HepG2 (cell line): ENCODE measurements around the gene ASIC2. TPM values are rescaled to one million over a fixed set of nuclear protein-coding genes. Genes with fewer than 3 reads are reported as not detected.

Experiments used
- ATAC-seq: fragments of 200-7000 bp; cut with Tn5 transposase; 3 replicates; pipeline ENCODE4 v1.9.1; 2020; ENCODE audit warnings: mild to moderate bottlenecking, moderate library complexity
- BruUV-seq: library from RNA; stranded (reverse); fragments of 400-500 nt; replicated peaks from 2 replicates; lab custom pipeline; 2021; lab: Mats Ljungman, UMichigan
- CTCF ChIA-PET: fragments of 300-600 bp; formaldehyde crosslinking; extraction: SDS; loops from one replicate; lab custom pipeline; 2021; ENCODE audit warnings: low total read pairs, inconsistent platforms, low intra/inter-chr PET ratio; lab: Yijun Ruan, JAX
- POLR2A ChIA-PET: fragments of 350-600 bp; sonication (Branson Sonifier 250); formaldehyde crosslinking; loops from one replicate; lab custom pipeline; 2020; ENCODE audit warnings: antibody characterized with exemption, inconsistent platforms; lab: Yijun Ruan, JAX
- DNase-seq: peaks from one replicate; pipeline ENCODE4 v3.0.0-alpha.2; 2015; ENCODE audit warnings: low spot score
- FAIRE-seq: peaks from 3 replicates; lab custom pipeline; 2011; peaks lifted over from hg19 to GRCh38; lab: Jason Lieb, UNC
- H2AFZ ChIP-seq: one replicate; pipeline ENCODE4 v1.6.1; 2011; ENCODE audit warnings: low read length, inconsistent platforms
- H3K27ac ChIP-seq: fragments of 300-600 bp; 3 replicates; pipeline ENCODE4 v1.8.0; 2011; ENCODE audit warnings: mixed run types, mild to moderate bottlenecking, mixed read lengths, low read length, inconsistent platforms; ENCODE audit not compliant: insufficient read depth; ENCODE audit errors: extremely low read length
- H3K27me3 ChIP-seq, 2 experiments: fragments of 200-600 bp in 1 of 2; 2 replicates in 1 of 2; 3 replicates in 1 of 2; pipeline versions ENCODE4 v1.6.0 to v1.8.0; 2011; ENCODE audit warnings: low read length in 2 of 2, mild to moderate bottlenecking in 2 of 2, moderate library complexity in 2 of 2, inconsistent platforms in 1 of 2; ENCODE audit not compliant: insufficient read depth in 2 of 2, control insufficient read depth in 1 of 2
- H3K36me3 ChIP-seq, 2 experiments: fragments of 200-600 bp in 1 of 2; replicated peaks in 1 of 2; 2 replicates in 1 of 2; 3 replicates in 1 of 2; pipeline versions ENCODE4 v1.5.1 to v1.8.0; 2011; ENCODE audit warnings: low read length in 2 of 2, inconsistent platforms in 1 of 2; ENCODE audit not compliant: insufficient read depth in 2 of 2, control insufficient read depth in 1 of 2
- H3K4me1 ChIP-seq: 2 replicates; pipeline ENCODE4 v1.5.1; 2012; ENCODE audit warnings: low read length, inconsistent platforms; ENCODE audit not compliant: insufficient read depth
- H3K4me2 ChIP-seq: 2 replicates; pipeline ENCODE4 v1.6.0; 2011; ENCODE audit warnings: low read depth, low read length, inconsistent platforms
- H3K4me3 ChIP-seq, 3 experiments: fragments of 200-600 bp in 1 of 3; sonication (generic), shearing (Covaris generic) in 1 of 3; replicated peaks in 1 of 3; 2 replicates each; pipeline ENCODE4 v1.5.1; 2011 to 2016; ENCODE audit warnings: low read length in 3 of 3, inconsistent platforms in 2 of 3, low read depth in 2 of 3, mild to moderate bottlenecking in 2 of 3, control low read depth in 1 of 3, mixed read lengths in 1 of 3; ENCODE audit not compliant: insufficient read depth in 1 of 3
- H3K79me2 ChIP-seq: one replicate; pipeline ENCODE4 v1.6.1; 2011; ENCODE audit warnings: low read length, inconsistent platforms; ENCODE audit not compliant: insufficient read depth
- H3K9ac ChIP-seq: 2 replicates; pipeline ENCODE4 v1.6.0; 2011; ENCODE audit warnings: mild to moderate bottlenecking, low read depth, low read length, inconsistent platforms; ENCODE audit not compliant: insufficient read depth
- H3K9me3 ChIP-seq: 2 replicates; pipeline ENCODE4 v1.5.1; 2012; ENCODE audit warnings: mild to moderate bottlenecking, low read length
- H4K20me1 ChIP-seq: 2 replicates; pipeline ENCODE4 v1.6.0; 2011; ENCODE audit warnings: inconsistent platforms, mild to moderate bottlenecking, low read length, moderate library complexity; ENCODE audit not compliant: insufficient read depth
- ATAD3A ChIP-seq: sonication (generic); formaldehyde crosslinking; IDR thresholded peaks from 2 replicates; pipeline ENCODE4 v1.4.0; 2020; ENCODE audit warnings: missing genetic modification reagents
- CTCF ChIP-seq: sonication (generic); formaldehyde crosslinking; IDR thresholded peaks from 2 replicates; pipeline ENCODE4 v1.5.0; 2020; ENCODE audit warnings: mild to moderate bottlenecking, missing genetic modification reagents, moderate library complexity
- FOXA1 ChIP-seq, 2 experiments: fragments of 450-650 bp in 1 of 2; sonication (generic) in 1 of 2; formaldehyde crosslinking in 1 of 2; IDR thresholded peaks; 2 replicates each; pipeline versions ENCODE4 v1.4.0 to v1.6.1; 2016 to 2020; ENCODE audit warnings: missing genetic modification reagents in 1 of 2
- POLR2A ChIP-seq, 2 experiments: IDR thresholded peaks; 2 replicates each; pipeline ENCODE4 v1.6.1; 2011; ENCODE audit warnings: low read depth in 2 of 2, low read length in 2 of 2, mild to moderate bottlenecking in 1 of 2, moderate library complexity in 1 of 2; ENCODE audit not compliant: insufficient read depth in 1 of 2
- RAD21 ChIP-seq: fragments of 450-650 bp; formaldehyde crosslinking; IDR thresholded peaks from 2 replicates; pipeline ENCODE4 v1.5.0; 2020; ENCODE audit warnings: mild to moderate bottlenecking
- SMC3 ChIP-seq: IDR thresholded peaks from 2 replicates; pipeline ENCODE4 v1.6.1; 2011; ENCODE audit warnings: low read length, improper control_type of control experiment
- STAG1 ChIP-seq: sonication (generic); formaldehyde crosslinking; IDR thresholded peaks from 2 replicates; pipeline ENCODE4 v1.4.0; 2020; ENCODE audit warnings: missing genetic modification reagents
- TEF ChIP-seq: sonication (generic); formaldehyde crosslinking; IDR thresholded peaks from 2 replicates; pipeline ENCODE4 v1.5.0; 2020; ENCODE audit warnings: missing genetic modification reagents
- ZNF431 ChIP-seq: sonication (generic); formaldehyde crosslinking; IDR thresholded peaks from 2 replicates; pipeline ENCODE4 v1.9.0; 2022; ENCODE audit warnings: missing genetic modification reagents, low read depth, mild to moderate bottlenecking, borderline replicate concordance
- ZNF891 ChIP-seq: sonication (generic); formaldehyde crosslinking; IDR thresholded peaks from 2 replicates; pipeline ENCODE4 v1.5.0; 2020; ENCODE audit warnings: mild to moderate bottlenecking, missing genetic modification reagents
- WGBS: methylation state at CpG from one replicate; pipeline ENCODE4 v1.1.6; 2017; ENCODE audit warnings: low lambda C conversion rate; 5-methylcytosine and 5-hydroxymethylcytosine counted together
- in situ Hi-C: cut with HindIII; loops from 2 replicates; pipeline ENCODE4 v1.10.0; 2017; ENCODE audit warnings: low pct_unique_long_range_greater_than_20kb; ENCODE audit not compliant: extremely low pct_ligation_motif_present
- intact Hi-C: fragments of 100-400 bp; cut with micrococcal nuclease; formaldehyde crosslinking; loops from one replicate; pipeline ENCODE4 v1.10.0; 2022; ENCODE audit not compliant: unreplicated experiment
- polyA plus RNA-seq, 8 experiments: library from polyadenylated mRNA; depleted of rRNA in 3 of 8; stranded (reverse) in 7 of 8; unstranded in 1 of 8; fragments of >200 nt; fragmentation: Illumina TruSeq in 4 of 8; extraction: Trizol in 4 of 8; gene quantifications; 2 replicates each; pipeline versions ENCODE4 v1.2.1 to v1.2.3, GENCODE V29; 2011 to 2016; ENCODE audit warnings: low read depth in 4 of 8, missing spikeins in 1 of 8, mixed read lengths in 1 of 8; ENCODE audit not compliant: insufficient read depth in 1 of 8
- total RNA-seq, 5 experiments: library from RNA; depleted of rRNA; stranded (reverse); fragments of >200 nt; fragmentation: Illumina TruSeq; extraction: Trizol; gene quantifications; 2 replicates each; pipeline ENCODE4 v1.2.3, GENCODE V29; 2016; ENCODE audit warnings: low read depth in 1 of 5
- TF ChIP-seq, protein P1 (sequence below): IDR thresholded peaks from 2 replicates; pipeline ENCODE4 v1.6.1; 2012; ENCODE audit warnings: low read length, improper control_type of control experiment
- TF ChIP-seq, protein P2 (sequence below): sonication (generic); formaldehyde crosslinking; IDR thresholded peaks from 2 replicates; pipeline ENCODE4 v1.8.0; 2022; ENCODE audit warnings: low read depth, missing genetic modification reagents

The ASIC2 gene
- total and polyA plus RNA-seq, 2 of the 13 experiments (the other 11 are each of a cell fraction or from before 2014, with no cell fraction given): not detected

DNA sequence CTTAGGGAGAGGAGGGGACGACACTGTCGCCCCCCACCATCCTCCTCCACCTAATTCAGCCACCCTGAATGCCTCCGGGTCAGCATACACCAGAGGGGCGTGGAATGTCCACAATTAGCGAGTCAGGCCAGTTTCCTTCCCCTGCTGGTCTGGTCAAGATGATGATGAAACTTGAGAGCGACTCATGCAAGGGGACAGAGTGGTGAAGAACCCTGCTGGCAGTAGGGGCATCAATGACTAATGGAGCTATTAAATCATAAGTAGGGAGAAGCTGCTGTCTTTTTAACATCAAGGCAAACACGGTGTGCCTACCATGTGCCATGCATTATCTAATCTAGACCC is 294.2 kb downstream of the ASIC2 start (continued):
- TF ChIP-seq, protein P1, sequence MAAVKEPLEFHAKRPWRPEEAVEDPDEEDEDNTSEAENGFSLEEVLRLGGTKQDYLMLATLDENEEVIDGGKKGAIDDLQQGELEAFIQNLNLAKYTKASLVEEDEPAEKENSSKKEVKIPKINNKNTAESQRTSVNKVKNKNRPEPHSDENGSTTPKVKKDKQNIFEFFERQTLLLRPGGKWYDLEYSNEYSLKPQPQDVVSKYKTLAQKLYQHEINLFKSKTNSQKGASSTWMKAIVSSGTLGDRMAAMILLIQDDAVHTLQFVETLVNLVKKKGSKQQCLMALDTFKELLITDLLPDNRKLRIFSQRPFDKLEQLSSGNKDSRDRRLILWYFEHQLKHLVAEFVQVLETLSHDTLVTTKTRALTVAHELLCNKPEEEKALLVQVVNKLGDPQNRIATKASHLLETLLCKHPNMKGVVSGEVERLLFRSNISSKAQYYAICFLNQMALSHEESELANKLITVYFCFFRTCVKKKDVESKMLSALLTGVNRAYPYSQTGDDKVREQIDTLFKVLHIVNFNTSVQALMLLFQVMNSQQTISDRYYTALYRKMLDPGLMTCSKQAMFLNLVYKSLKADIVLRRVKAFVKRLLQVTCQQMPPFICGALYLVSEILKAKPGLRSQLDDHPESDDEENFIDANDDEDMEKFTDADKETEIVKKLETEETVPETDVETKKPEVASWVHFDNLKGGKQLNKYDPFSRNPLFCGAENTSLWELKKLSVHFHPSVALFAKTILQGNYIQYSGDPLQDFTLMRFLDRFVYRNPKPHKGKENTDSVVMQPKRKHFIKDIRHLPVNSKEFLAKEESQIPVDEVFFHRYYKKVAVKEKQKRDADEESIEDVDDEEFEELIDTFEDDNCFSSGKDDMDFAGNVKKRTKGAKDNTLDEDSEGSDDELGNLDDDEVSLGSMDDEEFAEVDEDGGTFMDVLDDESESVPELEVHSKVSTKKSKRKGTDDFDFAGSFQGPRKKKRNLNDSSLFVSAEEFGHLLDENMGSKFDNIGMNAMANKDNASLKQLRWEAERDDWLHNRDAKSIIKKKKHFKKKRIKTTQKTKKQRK: no peak
- no peak for TF ChIP-seq ZNF891 (CRISPR knock-in tag)
- no peak for TF ChIP-seq POLR2A (IDR thresholded peaks at IDR 0.05; ENCODE audit: insufficient read depth in 1 of 2, low read depth in 2 of 2, low read length in 2 of 2)
- TF ChIP-seq ATAD3A (CRISPR knock-in tag): no peak
- no peak for TF ChIP-seq FOXA1 (IDR thresholded peaks at IDR 0.05)
- TF ChIP-seq FOXA1 (CRISPR knock-in tag; IDR thresholded peaks at IDR 0.05): no peak
- TF ChIP-seq ZNF431 (CRISPR knock-in tag): no peak
- TF ChIP-seq, all 625 proteins: peak for 0

DNA sequence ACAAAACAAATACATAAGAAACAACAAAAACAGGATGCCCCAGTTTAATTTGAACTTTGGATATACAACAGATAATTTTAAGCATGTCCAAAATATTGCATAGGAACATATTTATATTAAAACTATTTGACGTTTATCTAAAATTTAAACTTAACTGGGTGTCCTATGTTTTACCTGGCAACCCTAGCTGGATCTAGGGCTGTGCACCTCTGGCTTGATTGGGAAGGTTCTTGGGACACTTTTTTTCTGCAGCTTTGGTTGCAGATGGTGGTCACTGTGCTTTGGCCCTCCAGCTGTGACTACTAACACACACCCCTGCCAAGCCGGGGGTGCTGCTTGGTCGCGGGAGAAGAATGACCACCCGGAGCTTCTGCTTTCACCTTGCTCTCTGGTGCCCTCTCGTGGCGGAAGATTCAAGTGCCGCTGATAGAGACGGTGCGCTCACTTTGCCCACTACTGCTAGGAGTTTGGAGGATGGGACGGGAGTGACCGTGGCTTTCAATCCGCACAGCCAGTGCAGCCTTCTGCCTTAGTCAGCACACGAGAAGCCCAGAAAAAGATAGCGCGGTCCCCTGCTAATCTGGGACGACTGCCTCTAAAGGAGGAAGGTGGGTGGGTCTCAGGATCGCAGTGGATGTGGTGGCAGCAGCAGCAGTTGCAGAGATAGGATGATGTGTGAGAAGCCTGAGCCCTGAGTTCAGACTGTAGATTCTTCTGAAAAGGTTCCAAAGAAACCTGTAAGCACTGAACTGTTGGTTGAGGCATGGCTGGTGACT is 294.8 kb downstream of the ASIC2 start:
- Histone ChIP-seq H4K20me1 (no peaks in the 10 kb centered on the region), H3K4me2 (peak overlapping the region; percentile 40), H3K79me2 (no peaks in the 10 kb centered on the region), H3K36me3 (no peaks in the 10 kb centered on the region), H3K4me3 (no peak overlapping the region), H3K4me1 (no peaks in the 10 kb centered on the region), H3K27ac (no peak overlapping the region), H3K9me3 (no peaks in the 10 kb centered on the region), H3K27me3 (peaks cover 2 to 27% of the 10 kb centered on the region in 2 experiments; a peak in 4 of 5 replicates), H3K9ac (no peak overlapping the region), H2AFZ (no peak overlapping the region)
- DNase-seq (peak; percentile 35), ATAC-seq (peak; percentile 90), FAIRE-seq (peak; percentile 56)
- POLR2A ChIA-PET: no interaction called here
- TF ChIP-seq CTCF (peak; percentile 91), SMC3 (peak; percentile 52; the same call in 1 of the 2 replicates), TEF (CRISPR knock-in tag) (no peak), RAD21 (CRISPR knock-in tag) (0 out of 2 replicates have a peak, but pooled peaks have one; percentile 54), STAG1 (CRISPR knock-in tag) (peak; percentile 70)
- TF ChIP-seq, protein P2, sequence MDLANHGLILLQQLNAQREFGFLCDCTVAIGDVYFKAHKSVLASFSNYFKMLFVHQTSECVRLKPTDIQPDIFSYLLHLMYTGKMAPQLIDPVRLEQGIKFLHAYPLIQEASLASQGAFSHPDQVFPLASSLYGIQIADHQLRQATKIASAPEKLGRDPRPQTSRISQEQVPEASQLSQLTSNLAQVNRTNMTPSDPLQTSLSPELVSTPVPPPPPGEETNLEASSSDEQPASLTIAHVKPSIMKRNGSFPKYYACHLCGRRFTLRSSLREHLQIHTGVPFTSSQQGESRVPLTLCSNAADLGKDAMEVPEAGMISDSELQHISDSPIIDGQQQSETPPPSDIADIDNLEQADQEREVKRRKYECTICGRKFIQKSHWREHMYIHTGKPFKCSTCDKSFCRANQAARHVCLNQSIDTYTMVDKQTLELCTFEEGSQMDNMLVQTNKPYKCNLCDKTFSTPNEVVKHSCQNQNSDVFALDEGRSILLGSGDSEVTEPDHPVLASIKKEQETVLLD (CRISPR knock-in tag): no peak
- WGBS: 9% methylated on average over 12 of the region's 18 CpGs
- BruUV-seq: no TSS peak
- in situ Hi-C loops: loop anchor here (5.0 kb wide), 1 partner anchor 216 kb away; no protein-coding TSS in a partner anchor
- CTCF ChIA-PET: interaction anchor here (1.2 to 1.3 kb wide), 2 partner anchors 61 to 215 kb away, joined by 3 to 9 read pairs; no protein-coding TSS in a partner anchor
- intact Hi-C loops: no loop called here
